Activated CD4-positive, alpha-beta T cell treated with anti-CD3 and anti-CD28 coated beads, Interleukin-2, amount 50 U/mL, for 24 hours (primary cell): ENCODE results near the gene PDHX.
"Not testable (repeated sequence)": the region's sequence is repeated elsewhere in the genome, so short reads cannot be mapped to it uniquely, and the experiment has no call there.

Source experiments
- DNase-seq, 2 donors: peaks; one replicate each; pipeline ENCODE4 v3.0.0-alpha.2; 2020; ENCODE audit warnings: low read depth in 1 of 2, low spot score in 1 of 2

Gene PDHX

DNA sequence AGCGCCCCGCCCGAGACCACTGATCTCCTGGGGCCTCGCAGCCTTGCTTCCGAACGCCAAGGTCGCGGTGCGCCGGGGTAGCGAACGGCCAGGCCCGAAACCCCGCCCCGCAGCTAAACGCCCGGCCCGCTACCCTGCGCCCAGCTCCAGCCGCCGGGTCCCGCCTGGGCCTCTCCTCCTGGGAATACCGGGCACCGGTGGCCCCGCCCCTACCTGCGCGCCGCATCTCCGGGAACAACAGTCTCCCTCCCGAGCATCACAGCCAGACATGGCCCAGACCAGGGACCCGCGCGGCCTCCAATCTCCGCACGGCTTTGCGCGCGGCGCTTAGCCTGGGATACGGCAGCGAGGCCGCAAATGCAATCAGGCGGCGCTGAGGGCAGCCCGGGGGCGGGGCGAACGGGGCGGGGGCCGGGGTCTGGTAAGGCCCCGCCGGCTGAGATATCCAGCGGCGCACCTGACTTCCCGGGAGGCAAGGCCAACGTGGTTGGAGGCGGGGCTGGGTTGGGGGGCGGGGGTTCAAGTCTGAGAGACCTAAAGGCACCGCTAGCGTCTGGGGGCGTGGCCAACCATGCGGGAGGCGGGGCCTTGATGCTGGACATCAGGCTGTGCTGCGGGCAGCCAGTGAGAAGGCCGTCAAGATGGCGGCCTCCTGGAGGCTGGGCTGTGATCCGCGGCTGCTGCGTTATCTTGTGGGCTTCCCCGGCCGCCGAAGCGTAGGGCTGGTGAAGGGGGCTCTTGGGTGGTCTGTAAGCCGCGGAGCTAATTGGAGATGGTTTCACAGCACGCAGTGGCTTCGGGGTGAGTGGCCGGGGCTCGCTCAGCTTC, at the start of gene PDHX, which contains the start of gene APIP:
Gene PDHX, plus strand, starts transcription at position 604 of the 828 bp plus-strand sequence. Its CDS starts 38 bp downstream, at position 642.
Gene APIP, minus strand, starts transcription at position 365 of the 828 bp plus-strand sequence. Its CDS starts 95 bp downstream, at position 270.
- peak; percentile 94 to 96 for DNase-seq

DNA sequence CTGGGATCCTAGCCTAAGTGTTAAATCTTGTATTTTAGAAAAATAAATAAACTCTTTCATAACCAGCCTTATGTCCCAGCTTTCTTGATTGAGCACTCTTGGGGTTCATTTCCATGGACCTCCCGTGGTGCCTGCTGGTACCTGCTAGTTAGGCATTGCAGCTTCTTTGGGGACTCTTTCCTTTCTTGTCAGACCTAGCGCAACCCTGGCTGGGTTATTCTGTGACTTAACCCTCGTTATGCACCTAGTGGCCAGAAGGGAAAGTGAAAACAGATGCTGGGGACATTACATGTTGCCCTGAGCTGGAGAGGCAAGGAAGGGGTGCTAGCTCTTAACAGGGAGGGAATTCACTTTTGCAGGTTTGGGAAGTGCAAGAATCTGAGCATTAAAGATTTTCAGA, 47.0 kb upstream of the PDHX start:
- DNase-seq = no peak

DNA sequence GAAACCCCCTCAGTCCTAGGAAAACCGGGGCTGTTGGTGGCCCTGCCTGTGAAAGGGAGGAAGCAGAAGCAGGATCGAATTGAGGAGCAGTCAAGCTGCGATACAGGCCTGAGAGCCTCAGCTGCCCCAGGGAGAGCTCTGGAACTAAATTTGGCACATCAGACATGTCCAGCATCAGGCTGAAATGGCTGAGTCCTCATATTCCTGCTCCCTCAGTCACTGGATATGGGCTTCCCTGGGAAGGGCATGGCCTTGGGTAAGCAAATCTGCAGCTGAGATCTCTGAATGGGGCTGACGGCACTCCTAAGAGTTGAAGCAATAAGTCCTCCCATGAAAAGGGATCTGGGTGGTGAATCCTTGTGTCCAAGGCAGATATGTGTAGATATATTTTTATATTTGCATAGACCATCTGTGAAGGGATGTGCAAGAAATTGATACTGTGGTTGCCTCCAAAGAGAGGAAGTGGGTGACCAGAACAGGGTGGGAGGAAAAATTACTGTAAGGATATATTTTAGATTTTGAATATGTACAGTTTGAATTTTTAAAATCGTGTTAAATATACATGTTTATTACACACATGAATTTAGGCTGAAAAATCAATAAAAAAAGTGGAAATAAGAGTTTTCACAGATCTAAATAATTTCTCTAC, 45.7 kb upstream of the PDHX start:
- no peak for DNase-seq

DNA sequence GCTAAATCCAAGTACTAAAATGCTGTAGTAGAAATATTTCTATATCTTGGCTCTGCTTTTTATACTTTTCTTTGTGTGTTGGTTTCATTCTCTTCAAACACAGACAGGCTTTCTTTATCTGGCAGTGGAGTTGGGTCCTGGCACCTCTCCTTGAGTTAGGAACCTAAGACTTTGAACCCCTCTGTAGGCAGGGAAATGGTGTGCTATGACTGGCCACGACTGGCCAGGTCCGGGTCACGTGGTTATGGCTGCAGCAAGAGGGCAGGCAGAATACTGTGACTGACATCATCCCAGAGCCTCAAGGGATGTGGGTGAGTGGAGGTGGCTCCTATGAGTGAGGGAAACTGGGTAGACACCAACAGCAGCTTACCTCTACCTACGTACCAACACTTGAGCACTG, 42.2 kb upstream of the PDHX start:
- DNase-seq = no peak

DNA sequence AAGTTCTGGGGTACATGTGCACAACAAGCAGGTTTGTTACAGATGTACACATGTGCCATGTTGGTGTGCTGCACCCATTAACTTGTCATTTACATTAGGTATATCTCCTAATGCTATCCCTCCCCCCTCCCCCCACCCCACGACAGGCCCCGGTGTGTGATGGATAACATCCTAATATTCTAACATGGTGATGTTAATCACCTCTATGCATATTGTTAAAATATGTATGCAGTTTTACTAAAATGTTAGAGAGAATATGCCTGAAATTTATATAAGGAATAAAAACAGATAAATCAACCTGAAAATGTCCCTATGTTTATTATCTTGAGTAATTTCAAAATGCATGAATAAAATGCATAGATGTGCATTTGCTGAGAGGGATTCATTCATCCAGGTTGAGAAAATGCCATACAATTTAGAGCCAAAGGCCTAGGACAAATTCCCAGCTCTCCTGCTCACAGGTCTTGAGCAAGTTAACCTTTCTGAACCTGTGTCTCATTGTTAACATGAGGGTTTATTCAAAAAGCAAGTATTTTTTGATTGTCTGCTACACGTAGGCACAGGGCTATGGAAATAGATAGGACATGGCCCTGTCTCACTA, 38.9 kb upstream of the PDHX start:
- DNase-seq = no peak

DNA sequence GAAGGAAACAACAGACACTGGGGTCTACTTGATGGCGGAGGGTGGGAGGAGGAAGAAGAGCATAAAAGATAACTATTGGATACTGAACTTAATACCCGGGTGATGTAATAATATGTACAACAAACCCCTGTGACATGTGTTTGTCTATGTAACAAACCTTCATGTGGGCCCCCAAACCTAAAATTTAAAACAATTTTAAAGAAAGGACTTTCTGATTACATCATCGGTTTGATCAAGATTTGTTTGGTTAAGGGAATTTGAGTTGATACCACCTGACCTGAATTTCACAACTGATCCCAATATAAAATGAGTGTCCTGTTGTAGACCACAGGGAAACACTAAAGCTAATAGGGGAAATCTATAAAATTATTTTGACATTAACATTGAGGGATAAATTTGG, 34.5 kb upstream of the PDHX start:
- no peak for DNase-seq

DNA sequence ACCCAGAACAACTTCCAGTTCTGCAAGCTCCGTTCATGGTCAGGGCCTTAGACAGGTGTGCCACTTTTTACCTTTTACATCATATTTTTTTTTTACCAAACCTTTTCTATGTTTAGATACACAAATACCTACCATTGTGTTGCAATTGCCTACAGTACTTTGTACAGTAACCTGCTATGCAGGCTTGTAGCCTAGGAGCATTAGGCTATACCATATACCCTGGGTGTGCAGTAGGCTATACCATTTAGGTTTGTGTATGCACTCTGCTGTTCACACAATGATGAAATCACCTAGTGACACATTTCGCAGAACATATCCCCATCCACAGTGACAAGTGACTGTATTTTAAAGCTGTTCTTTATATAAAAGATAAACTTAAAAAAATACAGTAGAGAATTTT, 29.8 kb upstream of the PDHX start:
- no peak for DNase-seq

DNA sequence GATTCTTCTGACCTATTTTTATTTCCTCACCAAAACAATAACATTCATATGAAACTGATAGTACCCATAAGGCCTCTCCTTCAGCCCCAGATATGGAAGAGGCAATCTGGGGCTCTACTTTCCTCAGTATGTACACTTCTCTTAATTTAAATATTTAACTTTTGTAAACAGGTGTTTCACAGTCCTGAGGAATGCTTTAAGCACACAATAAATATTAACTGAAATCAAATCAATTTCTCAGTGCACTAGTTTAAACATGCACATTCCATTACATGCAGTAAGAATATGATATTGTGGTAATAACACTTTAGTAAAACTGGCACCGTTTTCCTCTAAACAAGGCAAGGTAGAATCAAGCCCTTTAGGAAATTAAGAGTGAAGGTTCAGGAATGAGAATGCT, 29.2 kb upstream of the PDHX start:
- DNase-seq = no peak

DNA sequence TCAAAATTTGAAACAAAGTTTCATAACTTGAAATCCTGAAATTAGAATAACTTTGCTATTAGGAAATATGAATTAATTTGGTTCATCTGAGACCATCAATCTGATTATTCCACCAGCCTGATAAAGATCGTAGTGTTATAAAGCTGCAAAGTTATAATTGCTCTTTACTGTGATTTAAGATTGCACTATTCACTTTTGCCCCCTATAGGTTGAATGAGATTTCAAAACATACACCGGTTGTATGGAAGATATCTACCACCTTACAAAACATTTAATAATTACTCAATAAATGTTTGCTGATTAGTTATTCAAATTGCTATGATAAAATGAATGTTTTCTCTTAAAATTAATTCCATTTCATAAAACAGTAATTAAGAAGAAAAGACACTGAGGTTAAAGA, 26.3 kb upstream of the PDHX start:
- DNase-seq = no peak

DNA sequence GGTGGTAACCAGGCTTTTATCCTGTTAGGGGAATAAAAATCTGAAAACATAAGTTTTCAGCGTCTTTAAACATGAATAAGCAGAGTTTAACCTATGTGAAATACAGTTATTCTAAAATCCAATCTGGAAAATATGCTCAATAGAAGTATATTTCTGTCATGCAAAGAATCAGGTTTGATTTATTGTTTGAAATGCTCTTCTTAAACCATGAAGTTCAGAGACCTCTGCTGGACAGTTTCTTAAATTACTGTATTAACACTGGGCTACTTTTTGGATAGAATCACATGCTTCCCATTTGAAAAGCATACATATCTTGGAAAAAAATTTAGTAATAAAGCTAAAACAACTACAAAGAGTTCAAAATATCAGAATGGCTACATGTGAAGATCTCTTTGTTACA, 25.6 kb upstream of the PDHX start:
- DNase-seq = no peak

DNA sequence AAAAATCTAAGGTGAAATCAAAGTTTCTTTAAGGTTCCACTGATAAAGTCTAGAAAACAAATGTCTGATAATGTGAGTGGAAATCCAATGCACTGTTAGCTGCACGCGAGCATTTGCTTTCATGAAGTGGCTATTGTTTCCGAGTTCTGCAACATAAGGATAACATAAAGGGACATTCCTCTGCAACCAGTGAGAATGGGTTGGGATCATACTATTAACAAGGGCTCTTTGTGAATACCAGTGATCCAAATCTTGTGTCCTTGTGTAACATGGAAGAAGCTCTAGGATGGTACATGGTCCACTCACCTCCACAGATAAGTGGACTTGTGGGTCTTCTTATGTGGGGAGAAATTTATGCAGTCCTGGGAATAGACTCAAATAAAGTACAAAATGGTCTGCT, 24.8 kb upstream of the PDHX start:
- no peak for DNase-seq

DNA sequence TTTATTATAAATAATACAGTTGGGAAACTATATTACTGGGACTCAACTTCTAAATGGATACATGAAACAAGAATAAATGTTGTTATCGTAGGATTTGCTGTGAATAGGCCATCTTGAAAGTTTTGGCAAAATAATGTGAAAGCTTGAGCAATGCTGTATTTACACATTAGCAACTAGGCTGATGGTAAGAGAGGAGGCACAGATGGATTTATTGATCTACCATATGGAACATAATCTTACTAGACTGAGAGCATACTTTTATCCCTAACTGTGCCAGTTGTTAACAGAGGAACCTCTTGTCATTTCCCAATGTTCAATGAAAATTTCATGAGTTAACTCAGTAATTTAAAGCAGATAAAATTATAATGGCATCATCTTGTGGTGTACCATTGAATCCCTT, 23.0 kb upstream of the PDHX start:
- no peak for DNase-seq

DNA sequence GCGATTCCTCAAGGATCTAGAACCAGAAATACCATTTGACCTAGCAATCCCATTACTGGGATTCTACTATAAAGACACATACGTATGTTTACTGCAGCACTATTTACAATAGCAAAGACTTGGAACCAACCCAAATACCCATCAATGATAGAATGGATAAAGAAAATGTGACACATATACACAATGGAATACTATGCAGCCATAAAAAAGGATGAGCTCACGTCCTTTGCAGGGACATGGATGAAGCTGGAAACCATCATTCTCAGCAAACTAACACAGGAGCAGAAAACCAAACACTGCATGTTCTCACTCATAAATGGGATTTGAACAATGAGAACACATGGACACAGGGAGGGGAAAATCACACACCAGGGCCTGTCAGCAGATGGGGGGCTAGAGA, 20.2 kb upstream of the PDHX start:
- DNase-seq = not testable (repeated sequence)

DNA sequence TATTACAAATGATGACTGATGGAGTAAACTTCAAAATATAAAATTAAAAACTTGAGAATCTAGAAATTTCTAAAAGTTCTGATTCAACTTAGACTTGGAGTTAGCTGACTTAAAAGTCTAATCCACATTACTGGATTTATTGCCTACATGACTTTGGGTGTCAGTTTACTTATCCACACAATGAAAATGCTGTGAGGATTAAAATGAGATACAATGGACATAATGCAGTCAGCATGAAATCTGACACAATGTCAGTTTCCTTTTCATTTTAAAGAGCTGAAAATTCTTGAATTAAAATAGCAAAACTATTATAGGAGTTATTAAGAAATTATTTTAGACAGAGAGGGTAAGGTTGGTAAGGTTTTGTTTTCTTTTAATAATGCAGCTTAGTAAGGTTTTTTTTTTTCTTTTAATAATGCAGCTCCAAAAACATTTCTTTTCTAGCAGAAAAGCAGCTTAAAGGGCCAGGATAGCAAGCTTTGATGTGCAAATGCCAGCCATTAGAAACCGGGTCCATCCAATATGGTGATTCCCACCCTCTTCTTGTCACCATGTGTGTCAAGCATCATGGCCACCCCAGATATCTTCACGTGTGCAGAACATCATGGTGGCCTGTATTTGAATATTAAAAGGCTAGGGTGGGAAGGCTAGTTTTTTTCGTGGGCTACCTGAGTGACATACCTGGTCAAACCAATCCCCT, 19.1 kb upstream of the PDHX start:
- DNase-seq = no peak

DNA sequence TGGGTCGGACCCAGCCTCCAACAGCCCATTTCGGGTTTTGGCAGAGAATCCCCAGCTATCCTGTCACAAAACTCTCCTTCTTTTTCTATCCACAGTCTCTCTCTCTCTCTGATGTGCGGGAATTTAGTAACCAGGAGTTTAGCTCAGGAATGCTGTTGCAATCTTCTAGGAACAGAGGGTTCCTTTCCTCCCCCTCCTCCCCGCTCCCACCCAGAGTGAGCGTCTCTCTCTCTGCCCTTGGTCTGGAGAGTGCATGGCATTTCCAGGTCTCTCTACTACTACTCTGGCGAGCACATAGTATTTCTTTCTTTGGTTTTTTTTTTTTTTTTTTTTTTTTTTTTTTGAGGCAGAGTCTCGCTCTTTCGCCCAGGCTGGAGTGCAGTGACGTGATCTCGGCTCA, 17.9 kb upstream of the PDHX start:
- DNase-seq = no peak

DNA sequence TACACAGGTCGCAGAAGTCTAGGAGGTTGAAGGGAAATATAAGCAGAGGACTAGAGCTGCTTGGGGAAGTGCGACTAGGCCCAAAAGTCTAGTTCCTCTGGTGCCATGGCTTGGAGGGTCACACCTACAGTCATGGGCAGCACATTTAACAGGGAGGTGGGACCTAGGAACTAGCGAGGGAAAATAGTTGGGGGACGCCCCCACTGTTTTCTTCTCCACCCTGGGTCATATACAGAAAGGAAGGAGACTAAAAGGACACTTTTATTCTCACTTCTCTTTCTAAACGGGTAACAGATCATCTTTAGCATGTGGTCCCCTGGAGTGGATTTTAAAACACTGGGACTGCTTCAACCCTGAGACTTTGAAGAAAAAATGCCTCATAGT, 16.8 kb upstream of the PDHX start:
- DNase-seq = no peak

DNA sequence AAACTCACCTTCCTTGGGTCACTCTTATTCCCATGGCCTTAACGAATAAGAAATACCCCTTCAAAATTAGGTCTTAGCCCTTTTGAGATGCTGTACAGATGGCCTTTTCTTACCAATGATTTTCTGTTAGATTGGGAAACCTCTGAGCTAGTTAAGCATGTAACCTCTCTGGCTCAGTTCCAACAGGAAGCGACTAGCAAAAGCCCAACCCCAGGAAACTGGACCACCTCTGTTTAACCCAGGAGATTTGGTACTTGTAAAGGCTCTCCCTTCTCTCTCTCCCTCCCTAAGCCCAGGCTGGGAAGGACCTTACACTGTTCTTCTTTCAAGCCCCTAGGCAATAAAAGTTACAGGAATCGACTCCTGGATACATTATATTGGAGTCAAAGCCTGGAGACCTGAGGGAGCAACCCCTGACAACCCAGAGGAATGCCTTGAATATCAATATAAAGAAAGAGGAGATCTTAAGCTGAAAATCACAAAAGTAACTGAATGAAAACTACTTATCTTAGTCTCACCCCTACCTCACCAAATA, 11.9 kb upstream of the PDHX start:
- no peak for DNase-seq

DNA sequence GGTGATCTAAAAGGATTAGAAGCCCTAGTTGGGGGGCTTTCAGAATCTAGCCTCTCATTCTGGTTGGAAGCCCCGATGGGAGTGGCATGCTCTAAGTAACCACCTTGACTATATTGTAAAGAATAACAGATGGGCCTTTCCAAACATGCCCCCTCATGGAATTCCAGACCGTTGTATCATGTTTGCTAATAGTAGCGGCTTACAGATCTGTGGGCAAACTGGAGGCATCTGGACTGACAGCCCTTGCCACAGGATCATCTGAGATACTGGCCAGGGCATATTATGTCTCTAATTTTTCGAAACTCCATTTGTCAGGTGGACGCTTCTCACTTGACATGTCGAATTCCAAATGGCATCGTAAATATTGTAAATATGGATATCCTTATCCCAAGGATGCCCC, 10.8 kb upstream of the PDHX start:
- no peak for DNase-seq

DNA sequence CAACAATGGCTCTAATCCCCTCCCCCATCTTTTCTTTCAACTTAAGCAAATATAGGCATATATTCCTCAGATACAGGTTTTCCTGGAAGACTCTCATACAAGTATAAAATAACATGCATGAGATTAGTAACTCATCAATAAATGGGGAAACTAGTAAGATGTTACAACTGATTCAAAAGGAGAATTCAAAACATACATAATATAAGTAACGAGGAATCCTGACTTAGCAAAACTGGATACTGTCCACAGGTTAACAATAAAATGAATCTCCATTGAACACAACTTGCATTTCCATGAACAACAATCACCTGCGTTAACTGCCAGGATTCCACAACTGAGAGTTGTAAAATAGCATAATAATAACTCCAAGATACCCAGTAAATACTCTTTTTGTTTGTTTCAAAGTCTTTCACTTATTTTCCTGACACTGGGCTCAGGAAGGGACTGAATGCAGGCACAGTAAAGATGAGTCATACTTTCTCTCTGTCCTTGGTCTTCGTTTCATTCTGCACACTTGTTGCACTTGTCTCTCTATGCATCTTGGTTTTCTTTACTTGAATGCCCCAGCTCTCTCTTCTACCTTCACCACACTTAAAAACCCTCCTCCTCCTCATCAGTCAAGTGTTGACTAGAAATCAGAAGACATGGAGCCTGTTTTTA, 8.4 kb upstream of the PDHX start:
- DNase-seq = no peak

DNA sequence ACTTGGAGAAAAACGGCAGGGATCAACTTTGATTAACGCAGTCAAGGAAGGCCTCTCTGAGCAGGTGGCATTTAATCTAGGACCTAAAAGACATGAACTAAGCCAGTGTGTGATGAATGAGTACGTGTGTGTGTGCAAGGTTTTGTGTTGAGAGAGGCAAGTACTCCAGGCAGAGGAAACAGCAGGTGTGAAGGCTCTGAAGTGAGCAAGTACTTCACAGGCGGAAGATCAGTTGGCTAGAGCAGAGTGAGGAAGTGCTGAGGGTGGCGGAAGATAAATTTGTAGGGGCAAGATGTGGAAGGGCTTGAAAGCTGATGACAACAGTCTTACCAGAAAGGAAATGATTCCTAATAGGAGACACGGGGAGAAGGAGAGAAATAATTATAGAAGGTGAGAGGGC, 7.0 kb upstream of the PDHX start:
- DNase-seq = no peak

DNA sequence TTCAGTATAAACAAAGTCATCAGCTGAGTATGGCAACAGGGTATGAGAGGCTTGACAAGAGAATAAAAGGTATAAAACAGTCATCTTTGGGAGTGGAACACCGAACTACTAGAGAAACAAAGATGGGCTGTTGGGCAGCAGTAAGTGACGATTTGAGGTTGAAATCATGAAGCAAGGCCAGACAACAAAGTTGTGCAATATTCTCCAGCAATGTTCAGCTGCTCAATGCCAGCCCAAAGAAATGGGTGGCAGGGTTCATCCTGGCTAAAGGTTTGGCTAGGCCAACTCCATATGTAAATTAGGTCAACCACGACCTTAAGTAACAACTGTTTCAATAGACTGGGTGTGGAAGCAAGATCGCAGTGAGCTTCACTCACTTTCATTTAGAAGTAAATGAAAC, 6.5 kb upstream of the PDHX start:
- no peak for DNase-seq
